Transverse colon (tissue), 3 donors: ENCODE data around the gene XXYLT1.

Source experiments
- POLR2A ChIP-seq: fragments of 450-650 bp; IDR thresholded peaks from one replicate; pipeline ENCODE4 v1.6.1; 2016; ENCODE audit warnings: antibody characterized with exemption, mild to moderate bottlenecking, moderate library complexity
- TF ChIP-seq, protein P1 (sequence below), 5 experiments: fragments of 200-600 bp in 3 of 5; fragments of 450-650 bp in 2 of 5; sonication (generic) in 3 of 5; IDR thresholded peaks; 1 replicate in 2 of 5; 2 replicates in 3 of 5; pipeline ENCODE4 v1.5.1; 2016 to 2017; ENCODE audit warnings: antibody characterized with exemption in 5 of 5, inconsistent platforms in 3 of 5, mild to moderate bottlenecking in 2 of 5, moderate library complexity in 1 of 5

DNA sequence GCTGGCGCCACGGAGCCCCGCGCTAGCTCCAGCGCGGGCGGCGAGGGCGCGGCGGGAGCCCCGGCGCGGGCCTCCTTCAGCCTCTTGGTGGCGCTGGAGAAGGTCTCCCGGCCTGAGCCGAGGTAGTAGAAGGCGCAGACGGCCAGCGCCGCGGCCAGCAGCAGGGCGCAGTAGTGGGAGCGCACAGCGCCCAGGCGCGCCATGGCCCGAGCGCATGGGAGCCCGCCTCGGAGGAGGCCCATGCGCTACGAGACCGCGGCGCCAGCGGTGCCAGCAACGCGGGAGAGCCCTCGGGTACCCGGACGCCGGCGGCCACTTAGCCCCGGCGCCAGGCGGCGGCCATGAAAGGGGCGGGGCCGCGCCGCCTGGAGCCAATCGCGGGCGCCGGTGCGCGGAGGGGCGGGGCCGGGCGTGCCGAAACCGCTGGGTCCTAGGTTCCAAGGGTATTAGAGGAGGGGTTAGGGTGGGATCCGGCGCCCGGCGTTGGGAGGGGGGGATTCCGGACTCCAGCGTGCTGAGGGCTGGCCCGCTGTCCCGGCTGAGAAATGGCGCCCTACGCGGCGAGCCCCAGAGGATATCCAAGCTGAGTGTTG lies at the start of gene XXYLT1:
- TF ChIP-seq, protein P1, sequence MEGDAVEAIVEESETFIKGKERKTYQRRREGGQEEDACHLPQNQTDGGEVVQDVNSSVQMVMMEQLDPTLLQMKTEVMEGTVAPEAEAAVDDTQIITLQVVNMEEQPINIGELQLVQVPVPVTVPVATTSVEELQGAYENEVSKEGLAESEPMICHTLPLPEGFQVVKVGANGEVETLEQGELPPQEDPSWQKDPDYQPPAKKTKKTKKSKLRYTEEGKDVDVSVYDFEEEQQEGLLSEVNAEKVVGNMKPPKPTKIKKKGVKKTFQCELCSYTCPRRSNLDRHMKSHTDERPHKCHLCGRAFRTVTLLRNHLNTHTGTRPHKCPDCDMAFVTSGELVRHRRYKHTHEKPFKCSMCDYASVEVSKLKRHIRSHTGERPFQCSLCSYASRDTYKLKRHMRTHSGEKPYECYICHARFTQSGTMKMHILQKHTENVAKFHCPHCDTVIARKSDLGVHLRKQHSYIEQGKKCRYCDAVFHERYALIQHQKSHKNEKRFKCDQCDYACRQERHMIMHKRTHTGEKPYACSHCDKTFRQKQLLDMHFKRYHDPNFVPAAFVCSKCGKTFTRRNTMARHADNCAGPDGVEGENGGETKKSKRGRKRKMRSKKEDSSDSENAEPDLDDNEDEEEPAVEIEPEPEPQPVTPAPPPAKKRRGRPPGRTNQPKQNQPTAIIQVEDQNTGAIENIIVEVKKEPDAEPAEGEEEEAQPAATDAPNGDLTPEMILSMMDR (IDR thresholded peaks at IDR 0.05) = peak in 3 of 5 experiments; percentile 43 to 65 (median 52)
- no peak for TF ChIP-seq POLR2A
